IMR-90 (cell line): Measurements from ENCODE around the gene USP43. TPM values are rescaled to one million over a fixed set of nuclear protein-coding genes. Genes with fewer than 3 reads are reported as not detected.

Source experiments
- ATAC-seq: fragments of 200-7000 bp; cut with Tn5 transposase; 2 replicates; pipeline ENCODE4 v1.9.1; 2020; ENCODE audit warnings: low read depth, mild to moderate bottlenecking, moderate library complexity
- BruUV-seq: library from RNA; stranded (reverse); fragments of 400-500 nt; replicated peaks from 2 replicates; lab custom pipeline; 2021; lab: Mats Ljungman, UMichigan
- CTCF ChIA-PET: fragments of 300-600 bp; formaldehyde crosslinking; extraction: SDS; loops from one replicate; lab custom pipeline; 2021; ENCODE audit warnings: antibody characterized with exemption; lab: Yijun Ruan, JAX
- POLR2A ChIA-PET: fragments of 300-600 bp; sonication (Branson Sonifier 250); formaldehyde crosslinking; loops from one replicate; lab custom pipeline; 2022; ENCODE audit warnings: antibody characterized with exemption; ENCODE audit not compliant: unreplicated experiment; lab: Charles Lee
- DNase-seq: peaks from one replicate; pipeline ENCODE4 v3.0.0; 2013
- H2AFZ ChIP-seq: replicated peaks from 2 replicates; pipeline ENCODE3; 2013; ENCODE audit warnings: low read length, mild to moderate bottlenecking; ENCODE audit not compliant: poor library complexity
- H2AK5ac ChIP-seq: 2 replicates; pipeline ENCODE4 v1.6.1; 2013; ENCODE audit warnings: low read depth, low read length, inconsistent platforms
- H2AK9ac ChIP-seq: replicated peaks from 2 replicates; pipeline ENCODE3; 2013; ENCODE audit warnings: mild to moderate bottlenecking, low read depth, low read length, moderate library complexity; ENCODE audit not compliant: poor library complexity
- H2BK120ac ChIP-seq: 2 replicates; pipeline ENCODE4 v1.6.1; 2013; ENCODE audit warnings: low read depth, low read length, inconsistent platforms
- H2BK15ac ChIP-seq: 3 replicates; pipeline ENCODE4 v1.6.1; 2013; ENCODE audit warnings: low read depth, low read length, inconsistent platforms
- H2BK20ac ChIP-seq: 2 replicates; pipeline ENCODE4 v1.6.1; 2013; ENCODE audit warnings: low read depth, mild to moderate bottlenecking, inconsistent platforms, low read length, moderate library complexity
- H2BK5ac ChIP-seq: 2 replicates; pipeline ENCODE4 v1.6.1; 2013; ENCODE audit warnings: mild to moderate bottlenecking, low read depth, low read length, inconsistent platforms; ENCODE audit not compliant: poor library complexity, severe bottlenecking
- H3K14ac ChIP-seq: replicated peaks from 2 replicates; pipeline ENCODE4 v1.6.1; 2013; ENCODE audit warnings: low read depth, low read length, inconsistent platforms
- H3K18ac ChIP-seq: 2 replicates; pipeline ENCODE4 v1.6.1; 2013; ENCODE audit warnings: low read depth, low read length, control low read depth
- H3K23ac ChIP-seq: 2 replicates; pipeline ENCODE4 v1.6.1; 2013; ENCODE audit warnings: low read depth, low read length, inconsistent platforms
- H3K27ac ChIP-seq: 2 replicates; pipeline ENCODE4 v1.5.1; 2013; ENCODE audit warnings: mild to moderate bottlenecking, control low read depth, low read length; ENCODE audit not compliant: insufficient read depth
- H3K27me3 ChIP-seq: 2 replicates; pipeline ENCODE4 v1.6.1; 2013; ENCODE audit warnings: low read length; ENCODE audit not compliant: control insufficient read depth, insufficient read depth
- H3K36me3 ChIP-seq: 2 replicates; pipeline ENCODE4 v1.6.1; 2013; ENCODE audit warnings: low read length, mixed read lengths; ENCODE audit not compliant: control insufficient read depth, insufficient read depth
- H3K4ac ChIP-seq: 2 replicates; pipeline ENCODE4 v1.6.1; 2013; ENCODE audit warnings: low read depth, low read length, inconsistent platforms
- H3K4me1 ChIP-seq: 2 replicates; pipeline ENCODE4 v1.6.1; 2013; ENCODE audit warnings: low read length, mixed read lengths; ENCODE audit not compliant: control insufficient read depth, insufficient read depth
- H3K4me2 ChIP-seq: 2 replicates; pipeline ENCODE4 v1.6.1; 2013; ENCODE audit warnings: low read depth, mild to moderate bottlenecking, control low read depth, low read length, moderate library complexity
- H3K4me3 ChIP-seq: 2 replicates; pipeline ENCODE4 v1.5.1; 2013; ENCODE audit warnings: low read depth, mild to moderate bottlenecking, control low read depth, low read length, moderate library complexity; ENCODE audit not compliant: insufficient read depth
- H3K56ac ChIP-seq: 2 replicates; pipeline ENCODE4 v1.6.1; 2013; ENCODE audit warnings: low read length, inconsistent platforms; ENCODE audit not compliant: insufficient read depth; ENCODE audit errors: extremely low read depth
- H3K79me1 ChIP-seq, 2 experiments: 2 replicates each; pipeline ENCODE4 v1.6.1; 2013; ENCODE audit warnings: low read length in 2 of 2, inconsistent platforms in 1 of 2, low read depth in 1 of 2
- H3K9ac ChIP-seq: 2 replicates; pipeline ENCODE4 v1.6.1; 2013; ENCODE audit warnings: low read depth, low read length, control low read depth
- H3K9me1 ChIP-seq: 2 replicates; pipeline ENCODE4 v1.6.1; 2013; ENCODE audit warnings: low read length, inconsistent platforms; ENCODE audit not compliant: insufficient read depth
- H3K9me3 ChIP-seq: 2 replicates; pipeline ENCODE4 v1.6.1; 2013; ENCODE audit warnings: low read length; ENCODE audit not compliant: control insufficient read depth, insufficient read depth
- H4K20me1 ChIP-seq: 2 replicates; pipeline ENCODE4 v1.6.1; 2013; ENCODE audit warnings: low read length, inconsistent platforms; ENCODE audit not compliant: insufficient read depth
- H4K5ac ChIP-seq: 2 replicates; pipeline ENCODE4 v1.6.1; 2013; ENCODE audit warnings: mild to moderate bottlenecking, low read depth, low read length, control low read depth
- H4K8ac ChIP-seq, 2 experiments: 2 replicates each; pipeline ENCODE4 v1.6.1; 2013; ENCODE audit warnings: low read depth in 2 of 2, low read length in 2 of 2, control low read depth in 1 of 2, inconsistent platforms in 1 of 2
- H4K91ac ChIP-seq: 2 replicates; pipeline ENCODE4 v1.6.1; 2013; ENCODE audit warnings: low read depth, low read length, inconsistent platforms; ENCODE audit not compliant: insufficient read depth
- BHLHE40 ChIP-seq: fragments of 150-350 bp; IDR thresholded peaks from 2 replicates; pipeline ENCODE4 v1.6.1; 2016; ENCODE audit warnings: mild to moderate bottlenecking, low read depth, low read length
- CEBPB ChIP-seq: IDR thresholded peaks from 2 replicates; pipeline ENCODE4 v1.6.1; 2012; ENCODE audit warnings: low read depth, low read length, improper control_type of control experiment
- FOS ChIP-seq: fragments of 150-350 bp; IDR thresholded peaks from 2 replicates; pipeline ENCODE4 v1.6.1; 2016; ENCODE audit warnings: low read depth, low read length
- MAZ ChIP-seq: IDR thresholded peaks from 2 replicates; pipeline ENCODE4 v1.6.1; 2012; ENCODE audit warnings: low read depth, mild to moderate bottlenecking, low read length, improper control_type of control experiment, moderate library complexity, borderline replicate concordance
- MXI1 ChIP-seq: IDR thresholded peaks from 2 replicates; pipeline ENCODE4 v1.6.1; 2012; ENCODE audit warnings: low read depth, mild to moderate bottlenecking, low read length, moderate library complexity, borderline replicate concordance
- POLR2A ChIP-seq: IDR thresholded peaks from 2 replicates; pipeline ENCODE4 v1.6.1; 2012; ENCODE audit warnings: mild to moderate bottlenecking, low read depth, low read length
- RAD21 ChIP-seq: IDR thresholded peaks from 2 replicates; pipeline ENCODE4 v1.6.1; 2012; ENCODE audit warnings: low read length, improper control_type of control experiment
- RCOR1 ChIP-seq: IDR thresholded peaks from 2 replicates; pipeline ENCODE4 v1.6.1; 2012; ENCODE audit warnings: mild to moderate bottlenecking, low read length, improper control_type of control experiment; ENCODE audit not compliant: insufficient replicate concordance
- RFX5 ChIP-seq: IDR thresholded peaks from 2 replicates; pipeline ENCODE4 v1.8.0; 2012; ENCODE audit warnings: low read depth, mild to moderate bottlenecking, low read length, moderate library complexity
- WGBS, 2 experiments: methylation state at CpG; one replicate each; pipeline versions ENCODE4 v1.1.5 to v1.1.7; 2013; ENCODE audit warnings: missing lambda C conversion rate in 2 of 2; ENCODE audit not compliant: insufficient read length in 1 of 2; ENCODE audit errors: extremely low coverage in 2 of 2; 5-methylcytosine and 5-hydroxymethylcytosine counted together
- dilution Hi-C: fragments of 300-500 bp; cut with HindIII; formaldehyde crosslinking; loops from one replicate; pipeline ENCODE4 v1.14.3; 2018; ENCODE audit warnings: low sequenced_read_pairs; ENCODE audit not compliant: unreplicated experiment
- in situ Hi-C: fragments of 300-500 bp; cut with MboI; formaldehyde crosslinking; loops from 3 replicates; pipeline ENCODE4 v1.14.3; 2019; ENCODE audit warnings: low sequenced_read_pairs, inconsistent platforms, mixed read lengths
- intact Hi-C: fragments of 100-400 bp; cut with micrococcal nuclease; formaldehyde crosslinking; loops from 2 replicates; pipeline ENCODE4 v1.10.0; 2022
- polyA plus RNA-seq, 3 experiments: library from polyadenylated mRNA; depleted of rRNA; stranded (reverse); fragments of >200 nt; gene quantifications; 2 replicates each; pipeline ENCODE4 v1.2.3, GENCODE V29; 2012; ENCODE audit warnings: low replicate concordance in 1 of 3
- total RNA-seq: library from RNA; depleted of rRNA; stranded (reverse); fragments of >200 nt; gene quantifications from 2 replicates; pipeline ENCODE4 v1.2.3, GENCODE V29; 2012
- TF ChIP-seq, protein P1 (sequence below): fragments of 150-350 bp; IDR thresholded peaks from 2 replicates; pipeline ENCODE4 v1.6.1; 2016; ENCODE audit warnings: low read depth, mild to moderate bottlenecking, low read length, moderate library complexity, borderline replicate concordance
- TF ChIP-seq, protein P2 (sequence below): conservative IDR thresholded peaks from 2 replicates; pipeline ENCODE4 v1.5.1; 2012; ENCODE audit warnings: mild to moderate bottlenecking, low read depth, low read length, improper control_type of control experiment

USP43 gene
- total and polyA plus RNA-seq, 2 of the 4 experiments (the other 2 are of a cell fraction) = not detected

DNA sequence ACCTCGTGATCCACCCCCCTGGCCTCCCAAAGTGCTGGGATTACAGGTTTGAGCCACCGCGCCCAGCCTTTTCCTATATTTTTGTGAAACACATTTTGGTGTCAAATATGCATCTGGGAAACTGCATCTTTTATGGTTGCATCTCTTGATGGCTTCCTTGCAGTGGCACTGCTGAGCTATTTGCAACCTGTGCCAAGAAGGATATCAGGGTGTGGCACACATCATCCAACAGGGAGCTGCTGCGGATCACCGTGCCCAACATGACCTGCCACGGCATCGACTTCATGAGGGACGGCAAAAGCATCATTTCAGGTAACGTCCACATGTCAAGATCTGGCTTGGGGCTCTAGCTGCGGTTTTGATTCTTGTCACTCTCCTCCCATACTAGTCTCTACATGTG, 16.8 kb upstream of the USP43 start:
- H4K5ac ChIP-seq = no peak overlapping the region
- no peaks in the 10 kb centered on the region for H3K36me3 ChIP-seq
- no peak overlapping the region for H3K56ac ChIP-seq
- no peak overlapping the region for H3K23ac ChIP-seq
- H3K18ac ChIP-seq = no peak overlapping the region
- no peaks in the 10 kb centered on the region for H4K20me1 ChIP-seq
- in situ Hi-C loops = no loop called here
- no peak overlapping the region for H3K4me3 ChIP-seq
- WGBS, 2 experiments = 70% methylated on average over 6 of the region's 10 CpGs; no CpG with 5 or more reads in 1 of the 2 experiments
- no TSS peak for BruUV-seq
- no peak overlapping the region for H3K4me2 ChIP-seq
- H2BK20ac ChIP-seq = no peak overlapping the region
- no peak overlapping the region for H2AFZ ChIP-seq
- no peaks in the 10 kb centered on the region for H3K27me3 ChIP-seq
- H2AK9ac ChIP-seq = no peak overlapping the region
- dilution Hi-C loops = no loop called here
- H4K8ac ChIP-seq = no peak overlapping the region
- ChIA-PET CTCF (no interaction called here), POLR2A (no interaction called here)
- H4K91ac ChIP-seq = no peak overlapping the region
- H3K9ac ChIP-seq = no peak overlapping the region
- H3K27ac ChIP-seq = no peak overlapping the region
- ATAC-seq (no peak), DNase-seq (no peak)
- no peak overlapping the region for H3K4ac ChIP-seq
- H3K14ac ChIP-seq = no peak overlapping the region
- no peaks in the 10 kb centered on the region for H3K9me1 ChIP-seq
- no peak overlapping the region for H2BK120ac ChIP-seq
- no peak for TF ChIP-seq RAD21
- TF ChIP-seq, protein P1, sequence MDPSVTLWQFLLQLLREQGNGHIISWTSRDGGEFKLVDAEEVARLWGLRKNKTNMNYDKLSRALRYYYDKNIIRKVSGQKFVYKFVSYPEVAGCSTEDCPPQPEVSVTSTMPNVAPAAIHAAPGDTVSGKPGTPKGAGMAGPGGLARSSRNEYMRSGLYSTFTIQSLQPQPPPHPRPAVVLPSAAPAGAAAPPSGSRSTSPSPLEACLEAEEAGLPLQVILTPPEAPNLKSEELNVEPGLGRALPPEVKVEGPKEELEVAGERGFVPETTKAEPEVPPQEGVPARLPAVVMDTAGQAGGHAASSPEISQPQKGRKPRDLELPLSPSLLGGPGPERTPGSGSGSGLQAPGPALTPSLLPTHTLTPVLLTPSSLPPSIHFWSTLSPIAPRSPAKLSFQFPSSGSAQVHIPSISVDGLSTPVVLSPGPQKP = no peak
- TF ChIP-seq FOS = no peak
- no peak for TF ChIP-seq BHLHE40
- no peak for TF ChIP-seq RCOR1
- no peak for TF ChIP-seq POLR2A
- TF ChIP-seq MXI1 = no peak
- no peak for TF ChIP-seq CEBPB
- TF ChIP-seq, protein P2, sequence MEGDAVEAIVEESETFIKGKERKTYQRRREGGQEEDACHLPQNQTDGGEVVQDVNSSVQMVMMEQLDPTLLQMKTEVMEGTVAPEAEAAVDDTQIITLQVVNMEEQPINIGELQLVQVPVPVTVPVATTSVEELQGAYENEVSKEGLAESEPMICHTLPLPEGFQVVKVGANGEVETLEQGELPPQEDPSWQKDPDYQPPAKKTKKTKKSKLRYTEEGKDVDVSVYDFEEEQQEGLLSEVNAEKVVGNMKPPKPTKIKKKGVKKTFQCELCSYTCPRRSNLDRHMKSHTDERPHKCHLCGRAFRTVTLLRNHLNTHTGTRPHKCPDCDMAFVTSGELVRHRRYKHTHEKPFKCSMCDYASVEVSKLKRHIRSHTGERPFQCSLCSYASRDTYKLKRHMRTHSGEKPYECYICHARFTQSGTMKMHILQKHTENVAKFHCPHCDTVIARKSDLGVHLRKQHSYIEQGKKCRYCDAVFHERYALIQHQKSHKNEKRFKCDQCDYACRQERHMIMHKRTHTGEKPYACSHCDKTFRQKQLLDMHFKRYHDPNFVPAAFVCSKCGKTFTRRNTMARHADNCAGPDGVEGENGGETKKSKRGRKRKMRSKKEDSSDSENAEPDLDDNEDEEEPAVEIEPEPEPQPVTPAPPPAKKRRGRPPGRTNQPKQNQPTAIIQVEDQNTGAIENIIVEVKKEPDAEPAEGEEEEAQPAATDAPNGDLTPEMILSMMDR = no peak
- TF ChIP-seq RFX5 = no peak
- no peak for TF ChIP-seq MAZ
- H2BK15ac ChIP-seq = no peak overlapping the region
- intact Hi-C loops = no loop called here
- H2AK5ac ChIP-seq = no peak overlapping the region
- H3K9me3 ChIP-seq = peaks cover 11% of the 10 kb centered on the region
- H3K79me1 ChIP-seq = no peaks in the 10 kb centered on the region
- H2BK5ac ChIP-seq = no peak overlapping the region
- no peaks in the 10 kb centered on the region for H3K4me1 ChIP-seq
